Activated B cell treated with CpG ODN at 0.5 μM for 24 hours (primary cell): ENCODE results near the gene ARPC4. TPM values are rescaled to one million over a fixed set of nuclear protein-coding genes. Genes with fewer than 3 reads are reported as not detected.
"Not testable (repeated sequence)": the region's sequence is repeated elsewhere in the genome, so short reads cannot be mapped to it uniquely, and the experiment has no call there.

ENCODE experiments used
- ATAC-seq: fragments of 200-7000 bp; cut with Tn5 transposase; one replicate; pipeline ENCODE4 v1.10.0; 2021; ENCODE audit warnings: low read depth, mild to moderate bottlenecking, moderate library complexity
- CTCF ChIA-PET: fragments of 350-600 bp; sonication (Branson Sonifier 250); formaldehyde crosslinking; loops from one replicate; lab custom pipeline; 2021; ENCODE audit warnings: antibody characterized with exemption; lab: Charles Lee
- POLR2A ChIA-PET: fragments of 350-600 bp; sonication (Branson Sonifier 250); formaldehyde crosslinking; loops from one replicate; lab custom pipeline; 2021; ENCODE audit warnings: antibody characterized with exemption; lab: Charles Lee
- DNase-seq: peaks from one replicate; pipeline ENCODE4 v3.0.0; 2022
- H3K27ac Mint-ChIP-seq: one replicate; pipeline ENCODE4 v1.8.0; 2020; ENCODE audit warnings: mixed read lengths
- H3K27me3 Mint-ChIP-seq: one replicate; pipeline ENCODE4 v1.8.0; 2021; ENCODE audit warnings: mixed read lengths
- H3K36me3 Mint-ChIP-seq: one replicate; pipeline ENCODE4 v1.8.0; 2021; ENCODE audit warnings: low read depth, mixed read lengths
- H3K4me1 Mint-ChIP-seq: one replicate; pipeline ENCODE4 v1.8.0; 2021; ENCODE audit warnings: mixed read lengths
- H3K4me3 Mint-ChIP-seq: one replicate; pipeline ENCODE4 v1.8.0; 2020; ENCODE audit warnings: mild to moderate bottlenecking, mixed read lengths
- H3K9me3 Mint-ChIP-seq: one replicate; pipeline ENCODE4 v1.8.0; 2020; ENCODE audit warnings: mixed read lengths
- CTCF ChIP-seq: fragments of 200-600 bp; IDR thresholded peaks from one replicate; pipeline ENCODE4 v1.8.0; 2022; ENCODE audit warnings: antibody characterized with exemption, mild to moderate bottlenecking
- intact Hi-C: fragments of 100-400 bp; cut with micrococcal nuclease; formaldehyde crosslinking; loops from one replicate; pipeline ENCODE4 v1.15.1; 2024
- total RNA-seq: library from RNA; stranded (reverse); gene quantifications from 2 replicates; pipeline ENCODE4 v1.2.3, GENCODE V29; 2022

ARPC4 gene
- total RNA-seq, 1 donor from 2014 or later, result 315 TPM

GRCh38 chr3:9852528-9852927, 59.6 kb downstream of the ARPC4 start:
- no peak for TF ChIP-seq CTCF
- ATAC-seq, result no peak
- no peaks in the 10 kb centered on the region for H3K9me3 Mint-ChIP-seq
- peaks cover 10% of the 10 kb centered on the region for H3K27me3 Mint-ChIP-seq
- ChIA-PET POLR2A (no interaction called here), CTCF (no interaction called here)
- no peaks in the 10 kb centered on the region for H3K4me1 Mint-ChIP-seq
- no peak overlapping the region for H3K27ac Mint-ChIP-seq
- H3K4me3 Mint-ChIP-seq, result no peak overlapping the region
- DNase-seq, result no peak
- intact Hi-C loops, result no loop called here
- no peaks in the 10 kb centered on the region for H3K36me3 Mint-ChIP-seq

- H3K9me3 Mint-ChIP-seq, ATAC-seq, intact Hi-C loops, CTCF ChIA-PET, H3K36me3 Mint-ChIP-seq, H3K27ac Mint-ChIP-seq, H3K4me3 Mint-ChIP-seq, POLR2A ChIA-PET, H3K4me1 Mint-ChIP-seq, DNase-seq: not testable (repeated sequence)
- H3K27me3 Mint-ChIP-seq, result peaks cover 10% of the 10 kb centered on the region
Observed at GRCh38 chr3:9854291-9854940, 61.5 kb downstream of the ARPC4 start.

GRCh38 chr3:9855594-9855993, 62.7 kb downstream of the ARPC4 start:
- no peak for ATAC-seq
- H3K9me3 Mint-ChIP-seq, result no peaks in the 10 kb centered on the region
- no peaks in the 10 kb centered on the region for H3K36me3 Mint-ChIP-seq
- CTCF ChIA-PET, result no interaction called here
- H3K27me3 Mint-ChIP-seq, result peaks cover 10% of the 10 kb centered on the region
- no peak overlapping the region for H3K27ac Mint-ChIP-seq
- no peak for TF ChIP-seq CTCF
- no peak overlapping the region for H3K4me3 Mint-ChIP-seq
- intact Hi-C loops, result no loop called here
- POLR2A ChIA-PET, result no interaction called here
- no peak for DNase-seq
- no peaks in the 10 kb centered on the region for H3K4me1 Mint-ChIP-seq

Other genes with a start within 250 kb of the ARPC4 start
- not detected in 2 replicates for gene LHFPL4, start 239.3 kb upstream of the ARPC4 start, total RNA-seq
- 92.0 and 99.2 TPM in 2 replicates for gene MTMR14, start 143.6 kb upstream of the ARPC4 start, total RNA-seq
- gene CPNE9, start 89.2 kb upstream of the ARPC4 start, total RNA-seq, result 0.20 TPM in 1 of 2 replicates, not detected in the other
- 33.5 and 35.2 TPM in 2 replicates for gene BRPF1, start 61.3 kb upstream of the ARPC4 start, total RNA-seq
- 43.5 and 60.7 TPM in 2 replicates for gene OGG1, start 43.1 kb upstream of the ARPC4 start, total RNA-seq
- gene CAMK1, start 23.1 kb upstream of the ARPC4 start, total RNA-seq, result 0.69 and 1.7 TPM in 2 replicates
- gene TADA3, start 609 bp upstream of the ARPC4 start, total RNA-seq, result 43.8 and 44.7 TPM in 2 replicates
- 51.4 and 61.9 TPM in 2 replicates for gene TTLL3, start 17.2 kb downstream of the ARPC4 start, total RNA-seq
- 49.5 and 55.7 TPM in 2 replicates for gene RPUSD3, start 50.9 kb downstream of the ARPC4 start, total RNA-seq
- not detected in 2 replicates for gene CIDEC, start 87.2 kb downstream of the ARPC4 start, total RNA-seq
- 30.9 and 32.1 TPM in 2 replicates for gene JAGN1, start 97.5 kb downstream of the ARPC4 start, total RNA-seq
- gene IL17RE, start 109.8 kb downstream of the ARPC4 start, total RNA-seq, result 0.66 and 0.82 TPM in 2 replicates
- gene IL17RC, start 124.0 kb downstream of the ARPC4 start, total RNA-seq, result 0.11 and 0.29 TPM in 2 replicates
- gene CRELD1, start 140.8 kb downstream of the ARPC4 start, total RNA-seq, result 26.9 and 30.5 TPM in 2 replicates
- gene PRRT3, start 159.3 kb downstream of the ARPC4 start, total RNA-seq, result 4.2 and 4.3 TPM in 2 replicates
- gene EMC3, start 193.8 kb downstream of the ARPC4 start, total RNA-seq, result 37.6 and 40.6 TPM in 2 replicates
- gene FANCD2, start 233.4 kb downstream of the ARPC4 start, total RNA-seq, result 26.8 and 31.4 TPM in 2 replicates